GM19328 (cell line): ENCODE results near the gene MRPS34.

Experiments
- ATAC-seq: cut with Tn5 transposase; IDR thresholded peaks from one replicate; pipeline ENCODE4 v1.9.1; 2021; ENCODE audit warnings: mild to moderate bottlenecking, moderate library complexity; ENCODE audit not compliant: unreplicated experiment

Gene MRPS34

GRCh38 chr16:1782408-1783264, 9.7 kb upstream of the MRPS34 start, which contains the start of the genes NUBP2 and SPSB3:
Gene NUBP2, plus strand, starts transcription at chr16:1782960. Its CDS starts 61 bp downstream, at chr16:1783021.
Gene SPSB3, minus strand, starts transcription at chr16:1782571. Its CDS starts 1,088 bp downstream, at chr16:1781483.
- peak; percentile 79 for ATAC-seq

- ATAC-seq, result peak; percentile 6
Observed at GRCh38 chr16:1781758-1782407, 8.9 kb upstream of the MRPS34 start.

- ATAC-seq, result no peak
Observed at GRCh38 chr16:1781254-1781653, 8.3 kb upstream of the MRPS34 start.

- ATAC-seq, result no peak
Observed at GRCh38 chr16:1780677-1781072, 7.7 kb upstream of the MRPS34 start.

- ATAC-seq, result no peak
Observed at GRCh38 chr16:1779741-1780676, 7.1 kb upstream of the MRPS34 start.

- no peak for ATAC-seq
Observed at GRCh38 chr16:1779234-1779701, 6.3 kb upstream of the MRPS34 start.

- no peak for ATAC-seq
Observed at GRCh38 chr16:1778200-1779179, 5.6 kb upstream of the MRPS34 start.

GRCh38 chr16:1777375-1778199, 4.7 kb upstream of the MRPS34 start:
- ATAC-seq, result no peak

- ATAC-seq, result no peak
Observed at GRCh38 chr16:1776991-1777374, 4.0 kb upstream of the MRPS34 start.

GRCh38 chr16:1776672-1776955, 3.7 kb upstream of the MRPS34 start:
- ATAC-seq, result no peak

- ATAC-seq, result no peak
Observed at GRCh38 chr16:1775846-1776671, 3.1 kb upstream of the MRPS34 start.

- ATAC-seq, result no peak
Observed at GRCh38 chr16:1775006-1775845, 2.3 kb upstream of the MRPS34 start.

GRCh38 chr16:1774448-1774780, 1.5 kb upstream of the MRPS34 start:
- no peak for ATAC-seq

- no peak for ATAC-seq
Observed at GRCh38 chr16:1773703-1774447, 941 bp upstream of the MRPS34 start.

GRCh38 chr16:1772362-1772907, 499 bp downstream of the MRPS34 start, which contains the start of gene EME2:
Gene EME2, plus strand, starts transcription at chr16:1772810. Its CDS starts 418 bp downstream, at chr16:1773228.
- ATAC-seq, result no peak

- no peak for ATAC-seq
Observed at GRCh38 chr16:1771864-1772361, 1.0 kb downstream of the MRPS34 start.
